Parathyroid adenoma (tissue), 2 donors: ENCODE data around the gene TP53RK.

Experiments
- H2AFZ ChIP-seq: fragments of 300-600 bp; sonication (generic); one replicate; pipeline ENCODE4 v1.7.0; 2017; ENCODE audit warnings: antibody characterized with exemption, mild to moderate bottlenecking
- H3K27ac ChIP-seq: fragments of 300-600 bp; sonication (generic); one replicate; pipeline ENCODE4 v1.7.0; 2017
- H3K27me3 ChIP-seq: fragments of 300-600 bp; sonication (generic); one replicate; pipeline ENCODE4 v1.7.0; 2017; ENCODE audit warnings: low read length; ENCODE audit not compliant: control insufficient read depth, insufficient read depth
- H3K36me3 ChIP-seq: fragments of 300-600 bp; sonication (generic); one replicate; pipeline ENCODE4 v1.7.0; 2017; ENCODE audit warnings: low read length; ENCODE audit not compliant: control insufficient read depth, insufficient read depth
- H3K4me1 ChIP-seq: fragments of 300-600 bp; sonication (generic); one replicate; pipeline ENCODE4 v1.7.0; 2017; ENCODE audit warnings: control low read depth
- H3K4me2 ChIP-seq: fragments of 300-600 bp; sonication (generic); one replicate; pipeline ENCODE4 v1.7.0; 2017; ENCODE audit warnings: low read length
- H3K4me3 ChIP-seq: fragments of 300-600 bp; sonication (generic); one replicate; pipeline ENCODE4 v1.7.0; 2017; ENCODE audit warnings: low read depth, low read length
- H3K79me2 ChIP-seq: fragments of 300-600 bp; sonication (generic); one replicate; pipeline ENCODE4 v1.7.0; 2017; ENCODE audit warnings: control low read depth
- H3K9ac ChIP-seq: fragments of 300-600 bp; sonication (generic); one replicate; pipeline ENCODE4 v1.7.0; 2017; ENCODE audit warnings: mild to moderate bottlenecking
- H3K9me3 ChIP-seq: fragments of 300-600 bp; sonication (generic); one replicate; pipeline ENCODE4 v1.7.0; 2017; ENCODE audit warnings: low read length; ENCODE audit not compliant: control insufficient read depth
- TF ChIP-seq, protein P1 (sequence below): fragments of 300-600 bp; sonication (generic); IDR thresholded peaks from one replicate; pipeline ENCODE4 v1.7.0; 2017; ENCODE audit warnings: antibody characterized with exemption, mild to moderate bottlenecking
- donor health status: primary hyperparathyroidism.

The TP53RK gene

DNA sequence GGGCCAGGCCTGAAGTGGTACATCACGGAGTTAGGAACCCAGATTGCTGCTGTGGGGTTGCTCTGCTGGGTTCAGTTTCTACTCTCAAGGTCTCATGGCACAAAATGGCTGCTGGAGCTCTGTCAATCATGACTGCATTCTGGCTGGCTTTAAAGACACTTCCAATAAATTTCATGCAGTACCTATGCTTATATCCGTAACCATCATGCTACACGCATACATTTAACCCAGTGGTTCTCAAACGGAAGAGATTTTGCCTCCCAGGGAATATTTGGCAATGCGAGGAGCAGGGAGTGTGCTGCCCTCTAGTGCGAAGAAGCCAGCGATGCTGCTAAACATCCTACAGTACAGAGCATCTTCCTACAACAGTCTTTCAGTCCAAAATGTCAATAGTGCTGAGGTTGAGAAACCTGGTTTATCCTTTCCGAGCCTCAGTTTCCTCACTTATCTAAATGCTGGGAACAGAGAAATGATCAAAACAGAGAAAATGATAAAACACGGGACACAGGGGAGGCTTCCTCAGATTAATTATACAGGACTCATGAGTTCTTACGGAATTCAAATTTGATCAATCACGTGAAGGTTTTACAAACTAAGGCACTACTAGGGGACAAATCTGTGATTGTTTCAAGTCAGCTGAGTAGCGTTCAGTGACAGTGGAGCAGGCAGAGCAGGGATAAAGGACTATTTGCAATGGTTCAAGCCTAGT is 10.6 kb upstream of the TP53RK start:
- Histone ChIP-seq H3K27ac (no peak overlapping the region), H3K4me3 (no peak overlapping the region), H3K36me3 (no peaks in the 10 kb centered on the region), H3K4me2 (no peak overlapping the region), H3K79me2 (no peaks in the 10 kb centered on the region), H3K27me3 (no peaks in the 10 kb centered on the region), H3K9ac (no peak overlapping the region), H2AFZ (no peak overlapping the region), H3K9me3 (no peaks in the 10 kb centered on the region), H3K4me1 (no peaks in the 10 kb centered on the region)
- TF ChIP-seq, protein P1, sequence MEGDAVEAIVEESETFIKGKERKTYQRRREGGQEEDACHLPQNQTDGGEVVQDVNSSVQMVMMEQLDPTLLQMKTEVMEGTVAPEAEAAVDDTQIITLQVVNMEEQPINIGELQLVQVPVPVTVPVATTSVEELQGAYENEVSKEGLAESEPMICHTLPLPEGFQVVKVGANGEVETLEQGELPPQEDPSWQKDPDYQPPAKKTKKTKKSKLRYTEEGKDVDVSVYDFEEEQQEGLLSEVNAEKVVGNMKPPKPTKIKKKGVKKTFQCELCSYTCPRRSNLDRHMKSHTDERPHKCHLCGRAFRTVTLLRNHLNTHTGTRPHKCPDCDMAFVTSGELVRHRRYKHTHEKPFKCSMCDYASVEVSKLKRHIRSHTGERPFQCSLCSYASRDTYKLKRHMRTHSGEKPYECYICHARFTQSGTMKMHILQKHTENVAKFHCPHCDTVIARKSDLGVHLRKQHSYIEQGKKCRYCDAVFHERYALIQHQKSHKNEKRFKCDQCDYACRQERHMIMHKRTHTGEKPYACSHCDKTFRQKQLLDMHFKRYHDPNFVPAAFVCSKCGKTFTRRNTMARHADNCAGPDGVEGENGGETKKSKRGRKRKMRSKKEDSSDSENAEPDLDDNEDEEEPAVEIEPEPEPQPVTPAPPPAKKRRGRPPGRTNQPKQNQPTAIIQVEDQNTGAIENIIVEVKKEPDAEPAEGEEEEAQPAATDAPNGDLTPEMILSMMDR, result peak; percentile 17

- H3K4me1 ChIP-seq, result no peaks in the 10 kb centered on the region
- H3K27me3 ChIP-seq, result no peaks in the 10 kb centered on the region
- TF ChIP-seq, protein P1, result no peak
- no peaks in the 10 kb centered on the region for H3K9me3 ChIP-seq
- no peak overlapping the region for H3K9ac ChIP-seq
- no peak overlapping the region for H3K4me3 ChIP-seq
- H3K79me2 ChIP-seq, result no peaks in the 10 kb centered on the region
- H3K36me3 ChIP-seq, result no peaks in the 10 kb centered on the region
- H3K4me2 ChIP-seq, result no peak overlapping the region
- no peak overlapping the region for H2AFZ ChIP-seq
- no peak overlapping the region for H3K27ac ChIP-seq
Observed at GRCh38 chr20:46698788-46699187, 9.5 kb upstream of the TP53RK start.

DNA sequence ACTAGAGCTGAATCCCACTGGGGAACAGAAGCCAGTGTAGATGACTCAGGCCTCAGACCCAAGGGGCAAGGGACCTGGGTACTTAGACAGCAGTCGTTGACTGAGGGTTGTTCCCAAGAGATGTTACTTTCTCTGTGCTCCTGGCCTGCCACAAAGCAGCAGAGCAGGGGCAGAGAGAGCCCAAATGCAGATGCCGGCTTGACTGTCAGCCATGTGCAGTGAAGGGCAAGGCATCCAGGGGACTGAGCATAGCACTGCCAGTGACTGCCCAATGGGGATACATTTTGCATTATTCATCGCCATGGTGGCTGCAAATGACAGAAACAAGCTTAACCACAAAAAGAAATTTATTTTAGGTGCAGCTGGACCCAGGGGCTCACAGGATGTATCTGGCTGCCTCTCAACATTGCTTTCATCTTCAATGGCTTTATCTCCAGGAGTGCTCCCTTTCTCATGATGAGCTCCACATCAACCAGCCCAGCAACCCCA is 7.6 kb upstream of the TP53RK start:
- no peak overlapping the region for H3K9ac ChIP-seq
- H3K9me3 ChIP-seq, result no peaks in the 10 kb centered on the region
- H3K4me3 ChIP-seq, result no peak overlapping the region
- H3K27me3 ChIP-seq, result no peaks in the 10 kb centered on the region
- TF ChIP-seq, protein P1, result no peak
- no peaks in the 10 kb centered on the region for H3K4me1 ChIP-seq
- no peaks in the 10 kb centered on the region for H3K79me2 ChIP-seq
- H2AFZ ChIP-seq, result no peak overlapping the region
- H3K4me2 ChIP-seq, result no peak overlapping the region
- H3K36me3 ChIP-seq, result no peaks in the 10 kb centered on the region
- H3K27ac ChIP-seq, result no peak overlapping the region

GRCh38 chr20:46695892-46696291 is 6.6 kb upstream of the TP53RK start:
- Histone ChIP-seq H3K4me3 (no peak overlapping the region), H3K36me3 (no peaks in the 10 kb centered on the region), H3K27ac (no peak overlapping the region), H3K9ac (no peak overlapping the region), H3K9me3 (no peaks in the 10 kb centered on the region), H3K79me2 (no peaks in the 10 kb centered on the region), H3K27me3 (no peaks in the 10 kb centered on the region), H3K4me2 (no peak overlapping the region), H3K4me1 (no peaks in the 10 kb centered on the region), H2AFZ (peak overlapping the region; percentile 13)
- TF ChIP-seq, protein P1, result no peak

DNA sequence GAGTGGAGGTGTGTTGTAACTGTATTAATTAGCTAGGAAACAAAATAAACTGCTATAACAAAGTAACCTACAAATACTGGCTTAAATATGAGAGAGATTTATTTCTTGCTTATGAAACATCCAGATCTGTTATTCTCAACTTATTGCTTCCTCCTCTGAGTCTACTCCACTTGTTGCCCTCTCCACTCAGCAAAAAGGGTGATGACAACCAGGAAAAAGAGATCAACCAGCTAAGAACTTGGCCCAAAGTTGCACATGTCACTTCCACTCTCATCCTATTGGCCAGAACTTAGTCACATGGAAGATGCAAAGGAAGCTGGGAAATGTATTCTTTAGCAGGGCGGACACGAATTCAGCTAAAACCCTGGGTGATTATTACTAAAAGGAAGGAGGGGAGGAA is 5.2 kb upstream of the TP53RK start:
- Histone ChIP-seq H3K4me3 (no peak overlapping the region), H3K27me3 (no peaks in the 10 kb centered on the region), H3K27ac (no peak overlapping the region)

More for the DNA sequence above, 5.2 kb upstream of the TP53RK start:
- TF ChIP-seq, protein P1, result no peak
- H3K4me2 ChIP-seq, result no peak overlapping the region
- no peaks in the 10 kb centered on the region for H3K9me3 ChIP-seq
- no peaks in the 10 kb centered on the region for H3K4me1 ChIP-seq
- H2AFZ ChIP-seq, result no peak overlapping the region
- no peaks in the 10 kb centered on the region for H3K36me3 ChIP-seq
- H3K9ac ChIP-seq, result no peak overlapping the region
- H3K79me2 ChIP-seq, result no peaks in the 10 kb centered on the region
